GM21529 (cell line): Measurements from ENCODE around the gene NRL.
"Not testable (repeated sequence)": the region's sequence is repeated elsewhere in the genome, so short reads cannot be mapped to it uniquely, and the experiment has no call there.

Source experiments
- ATAC-seq: cut with Tn5 transposase; IDR thresholded peaks from one replicate; pipeline ENCODE4 v1.9.1; 2021; ENCODE audit not compliant: unreplicated experiment

Gene NRL

DNA sequence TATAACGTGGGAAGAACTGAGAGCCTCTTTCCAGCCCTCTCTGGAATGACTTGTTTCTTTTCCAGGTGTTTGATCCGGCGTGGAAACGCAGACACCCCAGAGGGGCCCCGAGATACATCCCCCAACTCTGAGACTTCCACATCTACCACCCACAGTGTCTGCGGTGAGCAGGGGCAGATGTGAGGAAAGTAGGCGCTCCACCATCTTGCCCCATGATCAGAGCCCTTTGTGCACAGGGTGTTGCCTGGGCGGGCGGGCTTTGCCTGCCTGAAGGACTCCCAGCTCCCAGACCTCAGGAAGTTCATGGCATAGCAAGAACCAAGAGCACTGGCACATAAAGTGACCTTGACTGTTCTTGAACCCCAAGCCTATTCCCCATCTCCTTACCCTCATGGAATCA, 60.1 kb downstream of the NRL start:
- no peak for ATAC-seq

DNA sequence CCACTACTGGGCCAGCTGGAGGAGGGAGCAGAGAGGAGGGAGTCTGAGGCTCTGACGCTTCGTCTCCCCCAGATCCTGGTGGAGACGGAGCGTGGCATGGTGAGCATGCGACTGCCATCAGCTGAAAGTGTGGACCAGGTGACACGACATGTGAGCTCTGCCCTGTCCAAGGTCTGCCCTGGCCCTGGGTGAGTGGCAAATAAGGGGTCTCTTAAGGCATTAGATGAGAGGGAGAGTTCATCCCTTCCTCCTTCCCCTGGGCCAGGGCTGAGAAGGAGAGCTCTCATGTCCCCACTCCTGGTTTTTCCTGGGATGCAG, 60.5 kb downstream of the NRL start:
- ATAC-seq = no peak

DNA sequence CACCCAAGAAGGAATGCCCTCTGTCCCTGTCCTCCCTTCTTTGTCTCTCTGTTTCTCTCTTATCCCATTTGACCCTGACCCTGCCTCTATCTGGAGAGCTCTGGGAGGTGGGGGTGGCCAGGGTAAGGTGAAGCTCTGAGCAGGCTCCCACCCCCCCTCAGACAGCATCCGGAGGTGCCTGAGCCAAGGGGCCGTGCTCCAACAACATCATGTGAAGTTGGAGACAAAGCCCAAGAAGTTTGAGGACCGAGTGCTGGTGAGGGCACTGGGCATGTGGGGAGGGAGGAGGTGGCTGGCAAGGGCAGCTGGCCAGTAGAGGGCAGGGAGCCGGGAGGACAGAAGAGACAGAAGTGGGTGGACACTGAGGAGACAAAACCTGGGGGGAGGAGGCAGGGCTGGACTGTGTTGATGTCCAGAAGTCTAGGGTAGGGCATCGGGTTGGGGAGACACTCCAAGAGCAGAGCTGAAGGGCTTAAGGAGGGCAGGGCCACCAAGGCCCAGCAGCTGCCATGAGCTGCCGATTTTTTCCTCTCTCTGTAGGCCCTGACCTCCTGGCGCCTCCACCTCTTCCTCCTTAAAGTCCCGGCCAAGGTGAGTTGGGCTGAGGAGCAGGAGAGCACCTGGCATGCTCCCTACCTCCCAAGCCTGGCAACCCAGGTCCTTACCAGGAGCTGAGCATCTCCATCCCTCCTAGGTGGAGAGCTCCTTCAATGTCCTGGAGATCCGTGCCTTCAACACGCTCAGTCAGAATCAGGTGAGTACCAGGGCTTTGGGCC, 61.0 kb downstream of the NRL start:
- no peak for ATAC-seq

DNA sequence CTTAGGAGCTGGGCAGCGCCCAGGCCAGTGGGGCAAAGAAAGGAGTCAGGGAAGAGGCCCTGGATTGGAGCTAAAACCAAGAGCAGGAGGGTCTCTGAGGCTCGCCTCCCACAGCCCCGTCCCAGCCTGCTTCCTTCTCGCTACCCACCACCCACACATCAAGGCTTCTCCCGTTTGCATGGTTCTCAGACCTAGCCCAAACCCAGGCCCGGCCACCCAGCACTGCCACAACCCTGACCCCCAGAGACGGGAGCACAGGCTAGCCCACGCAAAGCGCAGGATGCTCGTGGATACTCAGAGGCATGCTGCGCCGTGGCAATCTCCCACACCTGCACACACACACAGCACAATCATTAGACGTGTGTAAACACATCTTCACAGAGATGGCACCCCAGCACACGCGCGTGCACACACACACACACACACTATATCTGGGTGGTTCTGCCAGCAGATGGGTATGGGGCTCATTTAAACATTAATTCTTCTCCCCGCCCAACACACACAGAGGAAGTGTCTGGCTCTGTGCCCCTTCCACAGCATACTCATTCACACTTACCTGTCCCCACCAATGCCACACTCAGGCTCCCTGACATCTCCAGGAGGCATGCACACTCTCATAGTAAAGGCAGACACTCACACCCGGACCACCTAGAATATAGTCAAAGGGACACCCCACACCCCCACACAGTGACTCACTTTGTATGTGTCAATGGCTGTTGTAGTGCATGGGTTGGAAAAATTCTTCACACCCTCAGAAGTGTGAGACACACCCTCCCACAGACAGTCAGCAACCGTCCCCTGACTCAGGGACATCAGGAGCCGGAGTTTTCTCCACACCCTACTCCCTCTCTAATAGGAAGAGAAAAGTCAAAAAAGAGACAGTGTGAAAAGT, 61.8 kb downstream of the NRL start:
- no peak for ATAC-seq

DNA sequence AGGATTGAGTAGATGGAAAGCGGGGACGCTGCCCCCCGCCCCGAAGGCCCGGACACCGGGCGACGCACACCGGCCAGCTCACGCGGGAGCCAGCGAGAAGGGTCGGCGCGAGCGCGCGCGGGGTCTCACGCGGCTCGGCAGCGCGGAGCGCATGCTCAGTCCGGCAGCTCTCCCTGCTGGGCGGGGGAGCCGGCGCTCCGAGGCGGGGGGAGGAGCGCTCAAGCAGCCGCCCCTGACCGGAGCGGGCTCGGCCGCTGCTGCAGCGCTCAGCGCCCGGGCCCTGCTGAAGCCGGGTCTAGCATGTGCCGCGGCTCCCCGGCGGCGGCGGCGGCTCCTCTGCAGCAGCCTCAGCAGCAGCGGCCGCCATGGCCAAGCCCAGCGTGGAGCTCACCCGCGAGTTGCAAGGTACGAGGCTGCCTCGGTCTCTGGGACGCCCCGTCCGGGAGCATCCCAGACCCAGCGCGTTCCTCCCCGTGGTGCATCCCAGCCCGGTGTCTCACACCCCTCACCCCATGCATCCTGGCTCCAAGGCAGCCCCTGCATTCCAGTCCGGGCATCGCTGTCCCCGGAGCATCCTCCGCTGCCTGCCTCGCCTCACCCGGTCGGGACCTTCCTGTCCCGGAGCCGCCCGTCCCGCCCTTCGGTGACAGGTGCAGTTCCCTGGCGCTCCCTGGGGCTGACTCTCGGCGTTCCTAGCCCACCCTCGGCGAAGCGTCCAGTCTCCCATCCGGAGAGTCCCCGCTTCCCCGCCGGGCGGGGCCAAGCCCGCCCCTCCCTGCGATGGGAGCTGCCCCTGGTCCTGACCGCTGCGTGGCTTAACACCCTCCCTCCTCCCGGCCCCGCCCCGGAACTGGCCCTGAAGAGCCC, 62.7 kb downstream of the NRL start, which contains the start of gene CARMIL3:
TSS of gene CARMIL3 (plus strand) at position 221 of the 867 bp plus-strand sequence. CDS start at position 366, 145 bp downstream.
- ATAC-seq = peak; percentile 76

DNA sequence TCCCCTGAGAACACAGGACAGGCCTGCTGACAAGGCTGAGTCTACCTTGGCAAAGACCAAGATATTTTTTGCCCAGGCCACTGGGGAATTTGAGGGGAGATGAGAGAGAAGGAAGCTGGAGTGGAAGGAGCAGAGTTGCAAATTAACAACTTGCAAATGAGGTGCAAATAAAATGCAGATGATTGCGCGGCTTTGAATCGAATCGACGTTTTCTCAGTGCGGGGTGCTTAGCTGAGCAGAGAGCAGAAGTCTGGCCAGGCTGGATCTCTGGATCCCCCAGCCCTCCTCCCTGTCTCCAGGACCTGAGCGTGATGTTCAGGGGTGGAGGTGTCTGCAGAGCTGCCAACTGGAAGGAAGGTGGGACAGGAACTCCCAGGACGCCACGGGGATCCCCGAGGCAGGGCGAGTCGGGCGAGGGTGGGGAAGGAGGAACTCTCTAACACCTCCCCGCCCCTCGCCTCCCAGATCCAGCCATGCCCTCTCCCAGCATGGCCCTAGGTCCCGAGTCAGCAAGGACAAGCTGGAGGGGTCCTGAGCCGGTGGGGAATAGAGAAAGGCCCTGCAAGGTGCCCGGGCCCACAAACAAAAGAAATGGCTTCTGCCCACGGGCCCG, 63.5 kb downstream of the NRL start:
- ATAC-seq = peak; percentile 19

DNA sequence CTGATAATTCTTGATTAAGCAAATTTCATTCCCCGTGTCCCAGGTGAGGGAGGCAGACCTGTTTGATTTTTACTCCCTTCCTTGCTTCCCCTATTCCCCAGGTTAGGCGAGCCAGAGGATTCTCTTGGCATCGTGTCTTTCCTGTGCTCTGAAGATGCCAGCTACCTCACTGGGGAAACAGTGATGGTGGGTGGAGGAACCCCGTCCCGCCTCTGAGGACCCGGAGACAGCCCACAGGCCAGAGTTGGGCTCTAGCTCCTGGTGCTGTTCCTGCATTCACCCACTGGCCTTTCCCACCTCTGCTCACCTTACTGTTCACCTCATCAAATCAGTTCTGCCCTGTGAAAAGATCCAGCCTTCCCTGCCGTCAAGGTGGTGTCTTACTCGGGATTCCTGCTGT, 64.0 kb downstream of the NRL start:
- ATAC-seq = not testable (repeated sequence)

DNA sequence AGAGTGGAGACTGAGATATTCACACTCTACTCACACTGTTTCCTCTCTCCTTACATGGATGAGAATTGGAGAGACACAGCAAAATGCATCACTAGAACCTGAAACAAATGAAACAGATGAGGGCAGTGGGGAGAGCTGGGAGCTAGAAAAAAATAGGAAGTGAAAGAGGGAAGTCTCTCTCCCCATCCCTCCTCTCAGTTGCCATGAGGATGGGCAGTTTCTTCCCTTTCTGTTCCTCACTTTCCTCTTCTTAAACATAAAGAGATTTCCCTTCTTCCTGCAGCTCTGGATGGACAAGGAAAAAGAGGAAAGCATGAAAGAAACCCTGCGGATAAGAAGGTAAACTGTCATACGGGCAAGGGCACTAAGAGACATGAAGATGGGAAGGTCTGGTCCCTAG, 65.7 kb downstream of the NRL start:
- not testable (repeated sequence) for ATAC-seq

DNA sequence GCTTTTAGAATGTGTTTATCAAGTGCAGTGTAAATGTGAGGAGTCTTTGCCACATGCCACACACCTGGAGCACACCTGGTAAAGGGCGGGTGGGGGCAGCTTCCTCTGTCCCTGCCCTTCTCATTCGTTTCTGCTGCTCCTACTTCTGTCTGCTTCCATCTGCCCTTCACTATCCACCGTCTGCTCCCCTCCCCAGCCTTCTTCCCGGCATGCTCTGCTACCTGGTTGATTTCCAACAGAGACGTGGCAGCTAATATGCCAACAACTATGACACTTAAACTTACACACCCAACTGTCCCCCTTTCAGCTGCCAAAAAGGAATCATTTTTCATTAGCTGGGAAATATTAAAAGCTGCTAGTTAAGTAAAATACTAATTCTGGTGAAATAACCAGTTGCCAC, 72.0 kb downstream of the NRL start:
- no peak for ATAC-seq

DNA sequence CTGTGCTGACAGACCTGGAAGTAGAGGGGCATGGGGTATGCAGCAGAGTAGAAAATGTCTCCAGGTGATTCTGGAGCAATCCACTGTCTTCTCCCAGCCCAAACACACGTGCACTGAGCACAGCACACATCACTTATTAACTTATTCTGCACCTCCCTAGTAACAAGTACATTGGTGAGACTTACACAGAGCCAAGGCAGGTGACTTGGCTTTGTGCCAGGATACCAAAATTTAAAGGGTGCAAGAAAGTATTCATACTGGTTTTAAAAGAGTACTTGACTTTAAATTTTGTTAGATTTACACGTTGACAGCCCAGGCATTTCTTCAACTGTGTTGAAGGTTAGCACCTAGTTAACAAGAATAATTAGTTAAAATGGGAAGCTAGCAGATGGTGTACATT, 74.1 kb downstream of the NRL start:
- ATAC-seq = no peak

DNA sequence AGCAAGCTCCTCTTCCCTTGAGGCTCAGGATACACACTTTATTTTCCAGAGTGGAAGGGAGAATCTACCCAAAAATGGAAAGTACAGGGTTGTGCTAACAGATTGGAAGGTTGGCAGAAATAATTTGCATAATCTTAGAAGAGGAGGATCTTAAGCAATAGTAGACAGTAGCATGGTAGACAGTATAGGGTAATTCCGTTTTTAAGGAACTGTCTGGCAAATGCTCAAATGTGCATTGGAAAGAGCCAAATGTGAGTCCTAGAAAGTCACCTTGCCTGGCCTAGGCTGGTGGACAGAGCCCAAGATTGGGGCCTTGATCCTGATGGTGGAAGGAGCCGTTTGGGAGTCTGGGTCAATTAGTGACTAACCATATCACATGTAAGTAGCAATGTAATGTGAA, 76.1 kb downstream of the NRL start:
- ATAC-seq = no peak

DNA sequence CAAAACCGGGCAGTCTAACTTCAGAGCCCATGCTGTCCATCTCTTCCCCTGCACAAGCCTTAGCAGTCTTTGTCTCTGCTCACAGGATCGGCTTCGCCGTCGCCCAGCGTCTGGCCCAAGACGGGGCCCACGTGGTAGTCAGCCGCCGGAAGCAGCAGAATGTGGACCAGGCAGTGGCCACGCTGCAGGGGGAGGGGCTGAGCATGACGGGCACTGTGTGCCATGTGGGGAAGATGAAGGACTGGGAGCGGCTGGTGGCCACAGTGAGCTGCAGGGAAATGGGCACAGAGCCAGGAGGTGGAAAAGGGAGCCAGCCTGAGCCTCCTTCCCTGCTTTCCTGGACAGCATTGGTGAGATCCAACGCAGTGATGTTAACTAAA, 77.1 kb downstream of the NRL start:
- ATAC-seq = no peak

DNA sequence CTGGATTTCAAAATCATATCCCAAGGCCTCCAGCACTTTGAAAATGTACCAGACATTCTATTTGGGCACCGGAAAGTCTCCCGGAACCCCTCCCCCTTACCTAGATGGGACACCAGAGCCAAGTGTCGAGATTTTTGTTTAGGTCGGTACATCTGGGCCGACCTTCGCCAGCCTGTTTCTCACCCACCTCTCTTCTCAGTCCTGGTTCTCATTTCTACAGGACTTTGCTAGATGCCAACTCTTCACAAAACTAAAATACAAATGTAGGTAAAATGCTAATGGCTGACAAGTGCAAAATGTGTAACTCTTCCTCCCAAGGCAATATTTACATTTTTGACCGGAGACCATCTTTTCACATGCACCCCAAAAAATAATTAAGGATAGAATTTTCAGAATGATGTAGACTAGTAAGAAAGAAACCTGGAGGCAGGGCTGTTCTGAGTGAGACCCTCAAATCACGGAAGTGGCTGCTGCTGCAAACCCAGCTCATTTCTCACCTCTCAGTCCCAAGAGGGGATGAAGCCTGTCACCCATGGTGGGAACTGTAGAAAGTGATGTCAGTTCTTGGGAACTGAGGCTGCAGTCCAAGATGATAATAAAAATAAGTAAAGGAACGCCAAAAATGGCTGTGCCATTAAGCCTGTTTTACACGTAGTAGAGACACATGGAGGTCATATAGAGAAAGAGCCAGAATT, 77.6 kb downstream of the NRL start:
- ATAC-seq = peak; percentile 5

DNA sequence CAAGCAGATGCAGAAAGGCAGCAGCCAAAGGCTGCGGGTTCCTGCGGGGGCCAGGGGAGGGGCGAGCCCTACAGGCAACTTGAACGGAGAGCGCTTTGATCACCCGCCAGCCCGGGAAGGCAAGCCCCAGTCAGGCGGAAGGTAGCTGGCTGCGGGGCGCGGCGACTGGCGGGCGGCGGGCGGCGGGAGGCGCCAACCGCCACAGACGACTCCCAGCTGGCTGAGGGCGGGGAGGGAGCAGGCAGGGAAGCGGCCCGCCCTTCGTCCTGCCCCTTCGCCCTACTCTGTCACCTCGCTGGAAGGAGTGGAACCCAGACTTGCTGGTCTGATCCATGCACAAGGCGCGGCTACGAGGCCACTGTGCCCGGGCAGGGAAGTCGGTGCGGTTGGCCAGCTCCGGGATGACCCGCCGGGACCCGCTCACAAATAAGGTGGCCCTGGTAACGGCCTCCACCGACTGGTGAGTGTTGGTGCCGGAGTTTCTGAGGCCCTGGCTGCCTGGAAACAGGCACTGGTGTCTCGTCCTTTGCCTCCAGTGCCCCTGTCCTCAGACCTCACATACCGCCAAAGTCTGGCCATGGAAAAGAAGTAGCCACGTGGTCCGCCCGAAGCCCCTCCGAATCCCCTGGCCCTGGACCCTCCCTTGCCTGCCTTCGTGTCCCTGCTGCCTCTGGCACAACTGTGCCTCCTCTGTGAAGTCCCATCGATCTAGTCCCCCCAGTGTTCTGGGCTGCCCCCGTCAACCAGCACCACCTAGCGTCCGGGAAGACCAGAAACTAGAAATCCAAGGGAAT, 78.4 kb downstream of the NRL start:
- peak; percentile 71 for ATAC-seq

DNA sequence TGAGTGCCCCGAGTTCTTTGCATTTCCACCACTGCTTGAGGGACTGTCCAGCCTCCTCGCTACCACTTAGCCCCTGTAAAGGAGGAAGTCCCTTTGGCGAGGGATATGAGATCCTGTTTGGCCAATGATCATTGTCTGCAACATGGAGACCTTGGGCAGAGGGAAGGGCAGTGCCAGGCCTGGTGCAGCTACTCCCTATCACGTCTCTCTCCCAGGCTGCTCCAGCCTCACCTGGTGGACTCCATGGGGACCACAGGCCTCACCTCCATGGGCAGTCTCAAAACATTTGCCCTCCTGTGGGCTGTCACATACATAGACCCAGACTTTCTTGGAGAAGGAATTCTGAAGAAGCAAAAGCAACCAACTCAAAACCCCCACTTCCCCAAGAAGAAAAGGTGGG, 79.0 kb downstream of the NRL start:
- not testable (repeated sequence) for ATAC-seq

DNA sequence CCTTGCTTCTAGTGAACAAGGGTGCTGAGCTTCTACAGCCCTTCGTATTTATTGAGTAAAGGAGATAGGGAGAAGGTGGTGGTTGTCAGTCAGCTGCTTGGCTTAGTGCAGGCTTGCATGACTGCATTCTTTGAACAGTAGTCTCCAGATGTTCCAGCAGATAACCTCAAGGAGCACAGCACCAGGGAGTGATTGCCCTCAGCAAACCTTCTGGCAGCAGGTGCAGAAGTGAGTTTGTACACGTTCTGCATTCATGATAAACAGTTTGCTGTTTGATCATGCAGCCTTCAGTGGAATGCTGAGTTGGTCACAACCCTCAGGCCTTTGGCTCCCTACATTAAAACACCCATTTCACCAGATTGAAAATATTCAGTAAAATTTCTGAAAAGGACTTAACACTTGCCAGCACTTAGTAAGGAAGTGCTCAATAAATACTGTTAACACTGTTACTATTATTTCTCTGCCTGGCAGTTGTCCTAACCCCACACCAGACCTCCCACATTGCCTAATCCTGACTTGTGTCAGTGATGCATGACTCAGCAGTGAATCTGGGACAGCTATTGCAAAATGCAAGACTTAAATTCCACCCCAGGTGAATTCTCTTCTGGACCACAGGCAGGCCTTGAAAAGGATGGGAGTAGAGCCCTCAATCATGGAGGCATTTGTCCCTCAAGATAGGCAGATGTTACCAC, 81.9 kb downstream of the NRL start:
- no peak for ATAC-seq

DNA sequence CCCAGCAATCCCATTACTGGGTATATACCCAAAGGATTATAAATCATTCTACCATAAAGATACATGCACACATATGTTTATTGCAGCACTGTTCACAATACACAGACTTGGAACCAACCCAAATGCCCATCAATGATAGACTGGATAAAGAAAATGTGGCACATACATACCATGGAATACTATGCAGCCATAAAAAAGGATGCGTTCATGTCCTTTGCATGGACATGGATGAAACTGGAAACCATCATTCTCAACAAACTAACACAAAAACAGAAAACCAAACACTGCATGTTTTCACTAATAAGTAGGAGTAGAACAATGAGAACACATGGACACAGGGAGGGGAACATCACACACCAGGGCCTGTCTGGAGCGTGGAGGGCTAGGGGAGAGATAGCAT, 83.4 kb downstream of the NRL start:
- ATAC-seq = not testable (repeated sequence)

DNA sequence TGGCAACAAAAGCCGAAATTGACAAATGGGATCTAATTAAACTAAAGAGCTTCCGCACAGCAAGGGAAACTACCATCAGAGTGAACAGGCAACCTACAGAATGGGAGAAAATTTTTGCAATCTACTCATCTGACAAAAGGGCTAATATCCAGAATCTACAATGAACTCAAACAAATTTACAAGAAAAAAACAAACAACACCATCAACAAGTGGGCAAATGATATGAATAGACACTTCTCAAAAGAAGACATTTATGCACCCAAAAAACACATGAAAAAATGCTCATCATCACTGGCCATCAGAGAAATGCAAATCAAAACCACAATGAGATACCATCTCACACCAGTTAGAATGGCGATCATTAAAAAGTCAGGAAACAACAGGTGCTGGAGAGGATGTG, 85.1 kb downstream of the NRL start:
- not testable (repeated sequence) for ATAC-seq
